ENCODE measurements around the gene MAN2A1.
A peak's percentile ranks its signal among the peaks of the same experiment; 100 is the strongest.
"Not testable (repeated sequence)": the region's sequence is repeated elsewhere in the genome, so short reads cannot be mapped to it uniquely, and the experiment has no call there.

The MAN2A1 gene

GRCh38 chr5:109832207-109833188, 142.8 kb downstream of the MAN2A1 start:
- not testable (repeated sequence) for DNase-seq

- DNase-seq, result no peak
Observed at GRCh38 chr5:109833946-109834345, 144.2 kb downstream of the MAN2A1 start.

GRCh38 chr5:109836280-109836679, 146.6 kb downstream of the MAN2A1 start:
- no peak for DNase-seq

GRCh38 chr5:109837231-109837861, 147.6 kb downstream of the MAN2A1 start:
- no peak for DNase-seq

- no peak for DNase-seq
Observed at GRCh38 chr5:109838157-109838556, 148.4 kb downstream of the MAN2A1 start.

- no peak for DNase-seq
Observed at GRCh38 chr5:109844148-109844547, 154.4 kb downstream of the MAN2A1 start.

- no peak for DNase-seq
Observed at GRCh38 chr5:109844695-109845094, 155.0 kb downstream of the MAN2A1 start.

- no peak for DNase-seq
Observed at GRCh38 chr5:109848130-109848529, 158.4 kb downstream of the MAN2A1 start.

- DNase-seq, result peak in 1 of 2 donors; percentile 24
Observed at GRCh38 chr5:109849478-109850088, 159.9 kb downstream of the MAN2A1 start.

GRCh38 chr5:109852371-109853155, 162.8 kb downstream of the MAN2A1 start:
- DNase-seq, result peak in 1 of 2 donors; percentile 16

- no peak for DNase-seq
Observed at GRCh38 chr5:109853377-109853776, 163.7 kb downstream of the MAN2A1 start.

GRCh38 chr5:109855056-109855455, 165.3 kb downstream of the MAN2A1 start:
- no peak for DNase-seq

GRCh38 chr5:109857405-109858031, 167.8 kb downstream of the MAN2A1 start:
- peak; percentile 11 to 63 for DNase-seq

GRCh38 chr5:109859537-109859936, 169.8 kb downstream of the MAN2A1 start:
- DNase-seq, result no peak

GRCh38 chr5:109862301-109862700, 172.6 kb downstream of the MAN2A1 start:
- DNase-seq, result no peak

- no peak for DNase-seq
Observed at GRCh38 chr5:109863752-109864151, 174.0 kb downstream of the MAN2A1 start.

- no peak for DNase-seq
Observed at GRCh38 chr5:109865637-109866036, 175.9 kb downstream of the MAN2A1 start.

GRCh38 chr5:109866051-109866450, 176.3 kb downstream of the MAN2A1 start:
- DNase-seq, result no peak

- DNase-seq, result no peak
Observed at GRCh38 chr5:109868737-109869136, 179.0 kb downstream of the MAN2A1 start.

GRCh38 chr5:109873687-109874086, 184.0 kb downstream of the MAN2A1 start:
- DNase-seq, result no peak

GRCh38 chr5:109874108-109874507, 184.4 kb downstream of the MAN2A1 start:
- DNase-seq, result no peak

- no peak for DNase-seq
Observed at GRCh38 chr5:109876030-109876725, 186.5 kb downstream of the MAN2A1 start.
